Tibial nerve (tissue), 4 donors: ENCODE results near the gene TSHZ2. TPM values are rescaled to one million over a fixed set of nuclear protein-coding genes. Genes with fewer than 3 reads are reported as not detected.

Experiments
- DNase-seq, 2 donors: peaks; one replicate each; pipeline ENCODE4 v3.0.0-alpha.2; 2019; ENCODE audit warnings: low spot score in 2 of 2
- H3K27ac ChIP-seq, 4 donors: fragments of 200-600 bp; sonication (generic) in 3 of 4; one replicate each; pipeline ENCODE4 v1.5.1; 2017 to 2019; ENCODE audit warnings: mild to moderate bottlenecking in 1 of 4
- H3K27me3 ChIP-seq, 2 donors: fragments of 200-600 bp; sonication (generic) in 1 of 2; one replicate each; pipeline versions ENCODE4 v1.5.1 to v1.6.0; 2017 to 2019
- H3K36me3 ChIP-seq, 3 donors: fragments of 200-600 bp; sonication (generic); one replicate each; pipeline ENCODE4 v1.5.1; 2018 to 2019
- H3K4me1 ChIP-seq, 4 donors: fragments of 200-600 bp; sonication (generic) in 3 of 4; one replicate each; pipeline ENCODE4 v1.5.1; 2017 to 2019
- H3K4me3 ChIP-seq, 4 donors: fragments of 200-600 bp; sonication (generic) in 3 of 4; one replicate each; pipeline ENCODE4 v1.5.1; 2017 to 2019; ENCODE audit warnings: mild to moderate bottlenecking in 1 of 4, moderate library complexity in 1 of 4
- H3K9me3 ChIP-seq, 4 donors: fragments of 200-600 bp; sonication (generic) in 3 of 4; one replicate each; pipeline ENCODE4 v1.5.1; 2017 to 2019
- EP300 ChIP-seq, 2 donors: sonication (generic); formaldehyde crosslinking; IDR thresholded peaks; one replicate each; pipeline ENCODE4 v1.6.1; 2017; ENCODE audit warnings: antibody characterized with exemption in 2 of 2, mild to moderate bottlenecking in 1 of 2
- POLR2A ChIP-seq, 2 donors: fragments of 450-650 bp; IDR thresholded peaks; one replicate each; pipeline ENCODE4 v1.6.1; 2017; ENCODE audit warnings: antibody characterized with exemption in 2 of 2, mild to moderate bottlenecking in 2 of 2, moderate library complexity in 2 of 2
- WGBS, 2 donors: methylation state at CpG; one replicate each; pipeline ENCODE4 v1.1.5; 2018; 5-methylcytosine and 5-hydroxymethylcytosine counted together
- total RNA-seq, 4 donors: library from RNA; depleted of rRNA; stranded (reverse); fragments of >200 nt; gene quantifications; one replicate each; pipeline ENCODE4 v1.1.0, GENCODE V29; 2016
- TF ChIP-seq, protein P1 (sequence below), 5 experiments: fragments of 200-600 bp in 3 of 5; fragments of 450-650 bp in 2 of 5; sonication (generic) in 3 of 5; IDR thresholded peaks; one replicate each; pipeline ENCODE4 v1.5.1; 2016 to 2019; ENCODE audit warnings: antibody characterized with exemption in 5 of 5, mild to moderate bottlenecking in 3 of 5, moderate library complexity in 2 of 5

The TSHZ2 gene
- total RNA-seq, 4 donors from 2014 or later, result 20.9 to 33.7 (median 25.1) TPM

DNA sequence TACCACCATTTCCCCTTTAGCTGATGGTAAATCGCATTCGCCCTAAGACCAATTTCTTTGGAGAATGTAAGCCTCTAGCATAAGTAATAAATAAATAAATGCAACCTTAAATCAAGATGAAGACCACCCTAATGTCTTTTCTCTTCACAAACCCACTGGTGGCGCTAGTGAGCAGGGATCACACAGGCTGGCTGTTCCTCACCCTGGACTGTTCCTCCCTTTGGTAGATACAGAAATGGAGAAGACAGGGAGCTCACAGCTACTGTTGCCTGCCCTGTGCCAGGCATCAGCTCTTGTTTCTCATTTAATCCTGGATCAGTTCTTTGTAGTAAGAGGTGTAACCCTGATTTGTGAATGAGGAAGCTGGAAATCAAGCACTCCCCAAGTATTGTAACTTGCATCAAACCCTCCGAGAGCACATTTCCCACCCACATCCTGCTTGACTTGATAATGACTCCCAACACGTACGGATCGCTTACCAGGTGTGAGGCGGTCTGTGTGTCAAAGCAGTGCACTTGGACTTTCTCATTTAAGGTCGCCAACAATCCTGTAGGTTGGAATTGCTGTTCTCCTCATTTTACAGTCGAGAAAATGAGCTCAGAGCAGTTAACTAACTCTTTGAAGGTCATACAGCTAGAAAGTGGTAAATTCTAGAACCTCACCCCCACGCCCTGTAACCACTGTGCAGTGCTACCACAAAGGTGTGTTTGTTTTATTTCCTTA lies 236.1 kb downstream of the TSHZ2 start:
- no peak overlapping the region for H3K27ac ChIP-seq
- DNase-seq, result no peak
- TF ChIP-seq, protein P1, sequence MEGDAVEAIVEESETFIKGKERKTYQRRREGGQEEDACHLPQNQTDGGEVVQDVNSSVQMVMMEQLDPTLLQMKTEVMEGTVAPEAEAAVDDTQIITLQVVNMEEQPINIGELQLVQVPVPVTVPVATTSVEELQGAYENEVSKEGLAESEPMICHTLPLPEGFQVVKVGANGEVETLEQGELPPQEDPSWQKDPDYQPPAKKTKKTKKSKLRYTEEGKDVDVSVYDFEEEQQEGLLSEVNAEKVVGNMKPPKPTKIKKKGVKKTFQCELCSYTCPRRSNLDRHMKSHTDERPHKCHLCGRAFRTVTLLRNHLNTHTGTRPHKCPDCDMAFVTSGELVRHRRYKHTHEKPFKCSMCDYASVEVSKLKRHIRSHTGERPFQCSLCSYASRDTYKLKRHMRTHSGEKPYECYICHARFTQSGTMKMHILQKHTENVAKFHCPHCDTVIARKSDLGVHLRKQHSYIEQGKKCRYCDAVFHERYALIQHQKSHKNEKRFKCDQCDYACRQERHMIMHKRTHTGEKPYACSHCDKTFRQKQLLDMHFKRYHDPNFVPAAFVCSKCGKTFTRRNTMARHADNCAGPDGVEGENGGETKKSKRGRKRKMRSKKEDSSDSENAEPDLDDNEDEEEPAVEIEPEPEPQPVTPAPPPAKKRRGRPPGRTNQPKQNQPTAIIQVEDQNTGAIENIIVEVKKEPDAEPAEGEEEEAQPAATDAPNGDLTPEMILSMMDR (IDR thresholded peaks at IDR 0.05), result no peak
- no peak for TF ChIP-seq POLR2A (IDR thresholded peaks at IDR 0.05)
- no peak for TF ChIP-seq EP300 (IDR thresholded peaks at IDR 0.05)
- no peaks in the 10 kb centered on the region for H3K4me1 ChIP-seq
- no peaks in the 10 kb centered on the region for H3K27me3 ChIP-seq
- no peak overlapping the region for H3K4me3 ChIP-seq
- no peaks in the 10 kb centered on the region for H3K36me3 ChIP-seq
- WGBS, 2 donors, result 78 to 82% methylated on average over 11 of the region's 11 CpGs
- no peaks in the 10 kb centered on the region for H3K9me3 ChIP-seq

DNA sequence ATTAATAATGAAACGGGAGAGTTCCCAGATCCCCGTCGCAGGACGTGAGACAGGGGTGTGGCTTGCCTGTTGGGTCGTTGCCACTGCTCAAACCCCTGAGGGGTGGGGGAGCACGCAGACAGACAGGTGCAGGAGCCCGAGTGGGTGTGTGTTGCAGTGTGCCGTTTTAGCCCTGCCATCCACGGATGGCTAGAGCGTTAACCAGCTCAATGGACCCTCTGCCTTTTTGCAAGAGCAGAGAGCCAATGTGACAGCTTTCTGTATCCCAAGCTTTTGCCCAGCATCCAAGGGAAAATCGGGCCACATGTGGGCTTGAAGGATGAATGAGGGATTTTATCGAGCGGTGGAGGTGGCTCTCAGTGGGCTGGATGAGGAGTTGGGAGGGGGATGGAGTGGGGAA lies 237.9 kb downstream of the TSHZ2 start:
- Histone ChIP-seq H3K27me3 (no peaks in the 10 kb centered on the region), H3K27ac (no peak overlapping the region), H3K4me1 (no peaks in the 10 kb centered on the region), H3K9me3 (no peaks in the 10 kb centered on the region), H3K36me3 (no peaks in the 10 kb centered on the region), H3K4me3 (no peak overlapping the region)
- 84 to 85% methylated on average over 13 of the region's 13 CpGs for whole genome bisulfite sequencing, 2 donors
- no peak for DNase-seq
- TF ChIP-seq, protein P1 (IDR thresholded peaks at IDR 0.05), result no peak
- TF ChIP-seq EP300 (IDR thresholded peaks at IDR 0.05) (no peak), POLR2A (IDR thresholded peaks at IDR 0.05) (no peak)

DNA sequence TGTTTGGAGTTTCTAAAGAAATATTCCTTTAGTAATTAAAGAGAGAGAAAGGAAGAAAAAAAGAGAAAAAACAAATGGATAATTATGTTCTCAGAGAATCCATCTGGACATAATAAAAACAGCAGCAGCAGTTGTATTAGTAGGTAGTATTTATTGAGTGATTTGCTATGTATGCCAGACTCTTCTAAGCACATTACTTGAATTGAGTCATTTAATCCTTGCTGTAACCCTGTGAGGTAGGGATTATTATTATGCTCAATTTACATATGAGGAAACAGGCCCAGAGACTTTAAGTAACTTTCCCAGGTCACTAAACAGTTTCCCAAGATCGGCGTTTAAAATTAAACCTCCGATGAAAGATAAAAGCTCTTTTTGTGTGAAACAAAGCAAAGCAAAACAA lies 238.8 kb downstream of the TSHZ2 start:
- 29 to 42% methylated on average over 3 of the region's 3 CpGs for WGBS, 2 donors

DNA sequence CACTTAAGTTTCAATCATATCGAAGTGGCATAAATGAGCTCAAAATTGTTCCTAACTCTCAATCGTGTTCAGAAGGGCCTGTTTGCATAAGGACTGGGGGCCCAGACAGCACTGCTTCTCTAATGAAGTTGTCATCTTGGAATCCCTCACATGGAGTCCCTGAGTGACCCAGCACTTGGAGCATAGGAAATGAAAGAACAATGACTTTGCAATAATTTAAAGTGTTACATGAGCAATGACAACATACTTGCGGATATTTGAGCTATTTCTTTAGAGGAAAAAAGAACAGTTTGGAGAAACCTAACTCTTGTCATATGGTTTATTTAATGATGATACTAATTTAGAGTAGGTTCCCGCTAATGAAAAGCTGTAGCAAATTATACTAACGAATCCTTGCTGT lies 239.9 kb downstream of the TSHZ2 start:
- Histone ChIP-seq H3K4me3 (no peak overlapping the region), H3K9me3 (no peaks in the 10 kb centered on the region), H3K36me3 (no peaks in the 10 kb centered on the region), H3K27ac (no peak overlapping the region), H3K4me1 (peaks cover 0 to 6% (median 0%) of the 10 kb centered on the region in 4 donors), H3K27me3 (no peaks in the 10 kb centered on the region)
- DNase-seq, result no peak
- 82 to 83% methylated on average over 5 of the region's 5 CpGs for WGBS, 2 donors
- TF ChIP-seq, protein P1 (IDR thresholded peaks at IDR 0.05), result no peak
- TF ChIP-seq POLR2A (IDR thresholded peaks at IDR 0.05), result no peak
- TF ChIP-seq EP300 (IDR thresholded peaks at IDR 0.05), result no peak

More for the DNA sequence above, 238.8 kb downstream of the TSHZ2 start:
- H3K27ac ChIP-seq, result no peak overlapping the region
- no peaks in the 10 kb centered on the region for H3K27me3 ChIP-seq
- H3K9me3 ChIP-seq, result no peaks in the 10 kb centered on the region
- no peak for DNase-seq
- TF ChIP-seq EP300 (IDR thresholded peaks at IDR 0.05) (no peak), POLR2A (IDR thresholded peaks at IDR 0.05) (no peak)
- no peaks in the 10 kb centered on the region for H3K36me3 ChIP-seq
- H3K4me1 ChIP-seq, result no peaks in the 10 kb centered on the region
- no peak overlapping the region for H3K4me3 ChIP-seq

DNA sequence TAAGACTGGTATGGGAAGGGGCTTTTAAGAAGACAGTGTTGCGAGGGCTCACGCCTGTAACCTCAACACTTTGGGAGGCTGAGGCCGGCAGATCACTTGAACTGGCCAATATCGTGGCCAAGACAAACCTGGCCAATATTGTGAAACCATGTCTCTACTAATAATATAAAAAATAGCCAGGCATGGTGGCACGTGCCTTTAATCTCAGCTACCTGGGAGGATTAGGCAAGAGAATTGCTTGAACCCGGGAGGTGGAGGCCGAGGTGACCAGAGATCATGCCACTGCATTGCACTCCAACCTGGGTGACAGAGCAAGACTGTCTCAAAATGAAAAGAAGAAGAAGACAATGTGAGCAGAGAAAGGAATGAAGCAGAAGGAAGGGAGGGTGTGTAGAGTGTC lies 242.2 kb downstream of the TSHZ2 start:
- H3K4me3 ChIP-seq, result no peak overlapping the region
- H3K27ac ChIP-seq, result no peak overlapping the region
- H3K36me3 ChIP-seq, result no peaks in the 10 kb centered on the region
- DNase-seq, result no peak
- peaks cover 0 to 7% (median 0%) of the 10 kb centered on the region in 4 donors for H3K4me1 ChIP-seq
- H3K9me3 ChIP-seq, result no peaks in the 10 kb centered on the region
- 93% methylated on average over 7 of the region's 7 CpGs for WGBS, 2 donors
- no peak for TF ChIP-seq POLR2A (IDR thresholded peaks at IDR 0.05)
- TF ChIP-seq, protein P1 (IDR thresholded peaks at IDR 0.05), result no peak
- no peaks in the 10 kb centered on the region for H3K27me3 ChIP-seq
